ENCODE measurements around the gene CRB1. TPM values are rescaled to one million over a fixed set of nuclear protein-coding genes. Genes with fewer than 3 reads are reported as not detected.

Gene CRB1
- total and polyA plus RNA-seq, 9 of the 15 experiments (the other 6 are each of a cell fraction or from before 2014, with no cell fraction given) = 0.04 to 0.10 TPM; not detected in 7

GRCh38 chr1:197222025-197222685, 45.9 kb upstream of the CRB1 start:
- WGBS (ENCODE audit: insufficient coverage, low coverage, missing lambda C conversion rate) = 52% methylated on average over 21 of the region's 21 CpGs
- DNase-seq (ENCODE audit: extremely low read depth in 1 of 4, low spot score in 3 of 4) = no peak
- intact Hi-C loops (cut with micrococcal nuclease) = no loop called here
- Histone ChIP-seq H3K4me3 (no peak overlapping the region), H3K27ac (ENCODE audit: extremely low read depth, low read depth, low read length) (no peak overlapping the region), H3K9me1 (ENCODE audit: control insufficient read depth, insufficient read depth, low read length) (no peaks in the 10 kb centered on the region), H3K36me3 (ENCODE audit: control insufficient read depth, insufficient read depth, low read length) (no peaks in the 10 kb centered on the region), H3K9me3 (replicated peaks; ENCODE audit: control insufficient read depth, insufficient read depth, low read depth, low read length) (no peaks in the 10 kb centered on the region), H2AFZ (ENCODE audit: low read depth, low read length) (peak overlapping the region; percentile 67), H3K9ac (ENCODE audit: insufficient read depth in 1 of 2, low read depth in 2 of 2, low read length in 2 of 2) (no peak overlapping the region), H3K27me3 (ENCODE audit: control insufficient read depth in 2 of 2, insufficient read depth in 2 of 2, low read length in 2 of 2) (no peaks in the 10 kb centered on the region), H4K20me1 (replicated peaks; ENCODE audit: control insufficient read depth, insufficient read depth, low read length) (no peaks in the 10 kb centered on the region), H3K79me2 (ENCODE audit: control insufficient read depth, insufficient read depth, low read length) (no peaks in the 10 kb centered on the region), H3K4me1 (replicated peaks in 1 of 2; ENCODE audit: control insufficient read depth in 2 of 2, insufficient read depth in 2 of 2, low read length in 2 of 2) (0 out of 5 replicates have a peak, but pooled peaks cover 0 to 3% of the 10 kb centered on the region in 2 experiments), H3K4me2 (ENCODE audit: insufficient read depth, low read length) (no peak overlapping the region)
- in situ Hi-C loops (cut with MboI) = no loop called here
- ChIA-PET CTCF (ENCODE audit: low intra/inter-chr PET ratio) (no interaction called here), POLR2A (interaction anchor here (0.8 kb wide), 1 partner anchor 30 kb away, joined by 3 read pairs; no protein-coding TSS in a partner anchor)
- peak; percentile 49 for ATAC-seq
- no TSS peak for BruUV-seq (replicated peaks)
- FAIRE-seq = peak; percentile 67
- TF ChIP-seq SP1 (CRISPR knock-in tag; IDR thresholded peaks at IDR 0.05) = no peak
- TF ChIP-seq HDAC2 (IDR thresholded peaks at IDR 0.05) = no peak
- no peak for TF ChIP-seq ARNT (IDR thresholded peaks at IDR 0.05)
- TF ChIP-seq ATF6 (CRISPR knock-in tag; IDR thresholded peaks at IDR 0.05) = no peak
- no peak for TF ChIP-seq UBTF (IDR thresholded peaks at IDR 0.05; ENCODE audit: borderline replicate concordance in 1 of 2, low read depth in 2 of 2, low read length in 2 of 2)
- no peak for TF ChIP-seq ATF3 (IDR thresholded peaks at IDR 0.05)
- no peak for TF ChIP-seq ATF3 (CRISPR knock-in tag; conservative IDR thresholded peaks at IDR 0.05)
- TF ChIP-seq ZBTB12 (CRISPR knock-in tag; IDR thresholded peaks at IDR 0.05) = no peak
- no peak for TF ChIP-seq TEAD4 (IDR thresholded peaks at IDR 0.05; ENCODE audit: low read length)
- TF ChIP-seq TEAD4 (CRISPR knock-in tag; IDR thresholded peaks at IDR 0.05; ENCODE audit: borderline replicate concordance) = no peak
- no peak for TF ChIP-seq HMG20A (CRISPR knock-in tag; conservative IDR thresholded peaks at IDR 0.05)
- no peak for TF ChIP-seq POLR2B (IDR thresholded peaks at IDR 0.05; ENCODE audit: low read depth, partially characterized antibody)
- TF ChIP-seq ZNF384 (IDR thresholded peaks at IDR 0.05; ENCODE audit: low read depth, low read length) = no peak
- TF ChIP-seq DIDO1 (tag; IDR thresholded peaks at IDR 0.05; ENCODE audit: low read depth) = no peak
- TF ChIP-seq SREBF1 (IDR thresholded peaks at IDR 0.05; ENCODE audit: borderline replicate concordance, low read depth, low read length) = no peak
